ENCODE data around the gene C12orf57. TPM values are rescaled to one million over a fixed set of nuclear protein-coding genes. Genes with fewer than 3 reads are reported as not detected.

The C12orf57 gene
- total and polyA plus RNA-seq, 12 donors = 134 to 654 (median 175) TPM

DNA sequence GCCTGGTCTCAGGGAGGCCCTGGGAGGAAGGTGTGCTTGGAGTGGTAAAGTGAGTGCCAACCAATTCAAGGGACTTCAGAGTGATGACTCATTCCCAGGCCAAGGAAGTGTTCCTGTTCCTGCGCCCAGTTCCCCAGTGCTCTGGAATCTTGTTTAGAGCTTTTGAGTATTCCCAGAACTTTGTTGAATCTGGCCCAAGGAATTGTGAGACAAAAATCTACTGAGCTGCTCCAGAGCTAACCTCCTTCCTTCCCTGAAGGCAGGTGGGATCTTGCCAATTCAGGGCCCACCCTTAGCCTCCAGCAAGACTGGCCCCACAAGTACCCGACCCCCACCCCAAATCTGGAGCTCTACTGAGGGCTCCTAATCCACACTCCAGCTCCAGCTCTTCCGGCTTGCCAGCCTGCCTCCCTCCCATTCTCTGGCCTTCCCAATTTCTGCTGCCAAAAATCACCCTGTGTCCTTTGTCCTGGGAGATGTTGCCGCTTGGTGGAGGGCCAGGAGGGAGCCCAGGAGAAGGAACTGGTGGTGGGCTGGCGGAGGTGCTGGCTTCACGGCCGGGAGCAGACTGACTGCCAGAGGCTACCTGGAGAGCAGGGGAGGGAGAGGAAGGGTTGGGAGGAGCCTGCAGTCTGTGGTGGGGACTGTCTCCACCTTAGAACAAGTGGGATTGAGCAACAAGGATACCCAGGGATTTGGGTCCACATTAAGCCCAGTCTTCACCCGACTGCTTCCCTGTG is 18.1 kb upstream of the C12orf57 start:
- peak; percentile 24 to 66 (median 62) for ATAC-seq
- peak; percentile 71 to 76 for DNase-seq
- Histone ChIP-seq H3K9me3 (no peaks in the 10 kb centered on the region), H3K27ac (peak overlapping the region; percentile 74 to 98 (median 96)), H3K4me3 (peak overlapping the region in 9 of 10 donors; percentile 69 to 97 (median 88)), H3K27me3 (peaks cover 0 to 5% (median 0%) of the 10 kb centered on the region in 7 donors), H3K4me1 (peaks cover 25 to 70% (median 54%) of the 10 kb centered on the region in 9 donors), H3K36me3 (peaks cover 0 to 15% (median 0%) of the 10 kb centered on the region in 9 donors)
- TF ChIP-seq, protein P1, sequence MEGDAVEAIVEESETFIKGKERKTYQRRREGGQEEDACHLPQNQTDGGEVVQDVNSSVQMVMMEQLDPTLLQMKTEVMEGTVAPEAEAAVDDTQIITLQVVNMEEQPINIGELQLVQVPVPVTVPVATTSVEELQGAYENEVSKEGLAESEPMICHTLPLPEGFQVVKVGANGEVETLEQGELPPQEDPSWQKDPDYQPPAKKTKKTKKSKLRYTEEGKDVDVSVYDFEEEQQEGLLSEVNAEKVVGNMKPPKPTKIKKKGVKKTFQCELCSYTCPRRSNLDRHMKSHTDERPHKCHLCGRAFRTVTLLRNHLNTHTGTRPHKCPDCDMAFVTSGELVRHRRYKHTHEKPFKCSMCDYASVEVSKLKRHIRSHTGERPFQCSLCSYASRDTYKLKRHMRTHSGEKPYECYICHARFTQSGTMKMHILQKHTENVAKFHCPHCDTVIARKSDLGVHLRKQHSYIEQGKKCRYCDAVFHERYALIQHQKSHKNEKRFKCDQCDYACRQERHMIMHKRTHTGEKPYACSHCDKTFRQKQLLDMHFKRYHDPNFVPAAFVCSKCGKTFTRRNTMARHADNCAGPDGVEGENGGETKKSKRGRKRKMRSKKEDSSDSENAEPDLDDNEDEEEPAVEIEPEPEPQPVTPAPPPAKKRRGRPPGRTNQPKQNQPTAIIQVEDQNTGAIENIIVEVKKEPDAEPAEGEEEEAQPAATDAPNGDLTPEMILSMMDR (IDR thresholded peaks at IDR 0.05) = no peak
- 7 to 11% methylated on average over 8 of the region's 8 CpGs for WGBS, 2 donors
- intact Hi-C loops (cut with DNase I) = loop anchor here in 2 of 10 donors (1.0 to 5.0 kb wide), 3 partner anchors 18 to 53 kb away; partner anchors contain the start of genes RNU7-1 (in 1 of the 2) and SPSB2 (in 1 of the 2)

DNA sequence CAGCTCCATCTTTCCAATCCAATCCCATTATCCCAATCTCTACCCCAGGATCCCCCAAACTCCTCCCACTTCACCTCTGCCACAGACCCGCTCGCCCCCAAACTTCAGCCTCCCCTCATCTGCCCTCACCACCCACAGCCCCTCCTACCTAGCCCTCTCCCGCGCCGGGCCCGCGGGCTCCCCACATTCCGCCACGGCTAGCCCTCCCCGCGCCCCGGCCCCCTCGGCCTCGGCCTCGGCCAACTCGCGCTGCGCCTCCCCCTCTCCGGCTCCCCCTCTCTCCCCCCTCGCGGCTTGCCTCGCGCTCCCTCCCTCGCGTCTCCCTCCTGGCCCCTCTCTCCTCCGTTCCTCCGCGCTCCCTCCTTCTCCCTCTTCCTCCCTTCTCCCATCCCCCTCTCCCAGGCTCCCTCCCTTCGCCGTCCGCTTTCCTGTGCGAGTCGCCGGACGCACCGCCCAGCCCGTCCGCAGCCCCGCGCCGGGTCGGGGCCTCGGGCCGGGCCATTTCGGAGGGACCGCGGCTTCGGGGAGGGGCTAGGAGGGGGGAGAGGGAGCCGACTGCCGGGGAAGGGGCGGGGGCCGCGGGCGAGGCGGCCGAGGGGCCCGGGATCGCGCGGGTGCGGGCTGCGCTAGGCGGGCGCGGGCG is 16.3 kb upstream of the C12orf57 start, which contains the start of gene ATN1:
TSS of gene ATN1 (plus strand) at position 581 of the 643 bp plus-strand sequence. CDS start 6,043 bp downstream, outside the sequence.
- ATAC-seq (peak; percentile 31 to 69 (median 52)), DNase-seq (peak; percentile 86 to 91)
- Histone ChIP-seq H3K27me3 (peaks cover 0 to 5% (median 0%) of the 10 kb centered on the region in 7 donors), H3K27ac (peak within 1 kb of the TSS; percentile 74 to 98 (median 96)), H3K9me3 (no peaks in the 10 kb centered on the region), H3K4me3 (peak within 1 kb of the TSS; percentile 69 to 97 (median 88)), H3K36me3 (peaks cover 0 to 13% (median 0%) of the 10 kb centered on the region in 9 donors), H3K4me1 (peaks cover 25 to 81% (median 65%) of the 10 kb centered on the region in 9 donors)
- intact Hi-C loops (cut with DNase I) = loop anchor here in 1 of 10 donors (5.0 kb wide), 1 partner anchor 55 kb away; the partner anchor contains the start of gene SPSB2
- TF ChIP-seq, protein P1 (IDR thresholded peaks at IDR 0.05) = no peak
- WGBS, 2 donors = 1% methylated on average over 45 to 65 of the region's 66 CpGs

DNA sequence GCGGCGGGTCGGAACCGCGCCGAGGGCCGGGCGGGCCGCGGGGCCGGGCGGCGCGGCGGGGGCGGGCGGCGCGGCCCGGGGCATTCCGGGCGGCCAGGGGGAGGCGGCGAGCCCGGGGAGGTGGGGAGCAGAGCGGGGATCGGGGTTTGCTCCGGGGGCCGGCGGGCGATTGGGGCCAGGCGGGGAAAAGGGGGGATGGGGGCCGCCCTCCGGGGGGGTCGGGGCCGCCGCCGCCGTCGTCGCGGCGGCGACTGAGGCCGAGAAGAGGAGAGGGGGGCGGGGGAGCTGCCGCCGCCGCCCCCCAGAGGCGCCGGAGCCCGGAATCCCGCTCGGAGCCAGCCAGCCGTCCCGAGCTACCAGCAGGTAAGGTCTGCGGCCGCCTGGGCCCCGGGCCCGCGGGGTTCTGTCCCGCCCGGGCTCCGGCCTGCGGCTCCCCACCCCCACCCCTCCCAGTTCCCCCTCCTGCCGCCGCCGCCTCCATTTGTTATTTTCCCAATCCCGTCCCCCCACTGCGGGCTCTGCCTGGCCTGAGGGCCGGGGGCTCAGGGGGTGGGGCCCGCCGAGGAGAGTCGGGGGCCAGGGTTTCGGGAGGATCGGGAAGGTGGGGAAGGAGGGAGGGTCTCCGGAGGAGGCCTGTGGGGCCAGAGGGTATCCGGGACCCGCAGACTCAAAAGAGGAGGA is 15.7 kb upstream of the C12orf57 start:
- no peak for ATAC-seq
- TF ChIP-seq, protein P1 (IDR thresholded peaks at IDR 0.05) = no peak
- 1% methylated on average over 34 to 76 of the region's 79 CpGs for WGBS, 2 donors

More for the DNA sequence above, 15.7 kb upstream of the C12orf57 start:
- Histone ChIP-seq H3K27me3 (peaks cover 0 to 5% (median 0%) of the 10 kb centered on the region in 7 donors), H3K36me3 (peaks cover 0 to 15% (median 0%) of the 10 kb centered on the region in 9 donors), H3K27ac (peak overlapping the region; percentile 74 to 98 (median 96)), H3K4me3 (peak overlapping the region; percentile 69 to 97 (median 88)), H3K9me3 (no peaks in the 10 kb centered on the region), H3K4me1 (peaks cover 28 to 83% (median 72%) of the 10 kb centered on the region in 9 donors)
- no peak for DNase-seq
- intact Hi-C loops (cut with DNase I) = loop anchor here in 1 of 10 donors (5.0 kb wide), 1 partner anchor 56 kb away; the partner anchor contains the start of gene SPSB2
